Measurements from ENCODE around the gene WWP2.

DNA sequence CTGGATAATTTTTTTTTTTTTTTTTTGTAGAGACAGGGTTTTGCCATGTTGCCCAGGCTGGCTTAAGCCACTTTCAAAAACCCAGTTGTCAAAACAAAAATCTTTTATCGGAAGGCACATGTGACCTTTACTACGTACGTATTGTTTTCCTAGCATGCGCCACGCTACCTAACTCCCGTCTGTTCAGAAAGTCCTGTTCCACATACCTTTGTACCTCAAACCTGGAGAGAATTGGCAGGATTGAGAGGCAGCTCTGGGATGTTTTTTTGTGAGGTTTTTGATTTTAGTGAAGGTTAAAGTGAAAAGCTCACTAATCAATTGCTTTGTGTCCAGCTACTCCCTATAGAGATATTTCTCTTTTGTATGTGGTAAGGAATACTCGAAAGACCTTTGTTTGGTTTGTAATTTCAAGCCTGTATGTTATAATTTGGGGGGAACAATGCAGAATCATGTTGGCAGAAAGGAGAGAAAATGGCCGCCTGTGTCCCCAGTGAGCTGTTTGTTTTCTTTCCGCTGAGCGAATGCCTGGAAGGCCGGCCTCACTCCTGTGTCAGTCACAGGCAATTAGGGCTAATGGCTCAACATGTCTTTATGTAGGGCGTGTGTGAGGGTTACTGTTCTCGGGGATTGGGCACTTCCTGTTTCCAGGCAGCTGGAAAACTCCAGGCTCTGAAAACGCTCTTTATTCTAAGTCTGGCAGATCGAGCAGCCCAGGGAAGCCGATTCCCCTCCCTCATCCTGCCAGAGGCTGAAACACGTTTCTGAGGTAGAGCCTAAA is 128.2 kb downstream of the WWP2 start:
- TF ChIP-seq, protein P1, sequence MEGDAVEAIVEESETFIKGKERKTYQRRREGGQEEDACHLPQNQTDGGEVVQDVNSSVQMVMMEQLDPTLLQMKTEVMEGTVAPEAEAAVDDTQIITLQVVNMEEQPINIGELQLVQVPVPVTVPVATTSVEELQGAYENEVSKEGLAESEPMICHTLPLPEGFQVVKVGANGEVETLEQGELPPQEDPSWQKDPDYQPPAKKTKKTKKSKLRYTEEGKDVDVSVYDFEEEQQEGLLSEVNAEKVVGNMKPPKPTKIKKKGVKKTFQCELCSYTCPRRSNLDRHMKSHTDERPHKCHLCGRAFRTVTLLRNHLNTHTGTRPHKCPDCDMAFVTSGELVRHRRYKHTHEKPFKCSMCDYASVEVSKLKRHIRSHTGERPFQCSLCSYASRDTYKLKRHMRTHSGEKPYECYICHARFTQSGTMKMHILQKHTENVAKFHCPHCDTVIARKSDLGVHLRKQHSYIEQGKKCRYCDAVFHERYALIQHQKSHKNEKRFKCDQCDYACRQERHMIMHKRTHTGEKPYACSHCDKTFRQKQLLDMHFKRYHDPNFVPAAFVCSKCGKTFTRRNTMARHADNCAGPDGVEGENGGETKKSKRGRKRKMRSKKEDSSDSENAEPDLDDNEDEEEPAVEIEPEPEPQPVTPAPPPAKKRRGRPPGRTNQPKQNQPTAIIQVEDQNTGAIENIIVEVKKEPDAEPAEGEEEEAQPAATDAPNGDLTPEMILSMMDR (conservative IDR thresholded peaks at IDR 0.05; ENCODE audit: low read length) = no peak
- no peak for TF ChIP-seq EZH2phosphoT487 (IDR thresholded peaks at IDR 0.05; ENCODE audit: borderline replicate concordance, low read depth, low read length)

Data from OCI-LY7 (cell line).